ENCODE measurements around the gene TXNRD1. TPM values are rescaled to one million over a fixed set of nuclear protein-coding genes. Genes with fewer than 3 reads are reported as not detected.
"Not testable (repeated sequence)": the region's sequence is repeated elsewhere in the genome, so short reads cannot be mapped to it uniquely, and the experiment has no call there.

The TXNRD1 gene
- total and polyA plus RNA-seq, 5 donors = 57.9 to 187 (median 144) TPM

GRCh38 chr12:104190641-104191176 lies 24.9 kb upstream of the TXNRD1 start:
- H3K27ac ChIP-seq (ENCODE audit: low read length) = no peak overlapping the region
- no peak for DNase-seq
- ATAC-seq = no peak
- 92% methylated on average over 3 of the region's 3 CpGs for WGBS
- intact Hi-C loops (cut with DNase I) = no loop called here
- H3K9me3 ChIP-seq (ENCODE audit: control insufficient read depth, low read length) = no peaks in the 10 kb centered on the region
- no peaks in the 10 kb centered on the region for H3K4me1 ChIP-seq (ENCODE audit: control insufficient read depth, insufficient read depth, low read length)
- H3K4me3 ChIP-seq (ENCODE audit: low read length) = no peak overlapping the region
- H3K27me3 ChIP-seq (ENCODE audit: control insufficient read depth, insufficient read depth) = no peaks in the 10 kb centered on the region

GRCh38 chr12:104197264-104197663 lies 18.3 kb upstream of the TXNRD1 start:
- no peaks in the 10 kb centered on the region for H3K4me1 ChIP-seq (ENCODE audit: control insufficient read depth, insufficient read depth, low read length)
- WGBS = 60% methylated on average over 2 of the region's 2 CpGs
- no peaks in the 10 kb centered on the region for H3K9me3 ChIP-seq (ENCODE audit: control insufficient read depth, low read length)
- no peak overlapping the region for H3K4me3 ChIP-seq (ENCODE audit: low read length)
- ATAC-seq (peak; percentile 66 to 88), DNase-seq (no peak)
- intact Hi-C loops (cut with DNase I) = no loop called here
- H3K27me3 ChIP-seq (ENCODE audit: control insufficient read depth, insufficient read depth) = no peaks in the 10 kb centered on the region
- H3K27ac ChIP-seq (ENCODE audit: low read length) = no peak overlapping the region

GRCh38 chr12:104199964-104200363 lies 15.6 kb upstream of the TXNRD1 start:
- H3K4me1 ChIP-seq (ENCODE audit: control insufficient read depth, insufficient read depth, low read length) = no peaks in the 10 kb centered on the region
- H3K9me3 ChIP-seq (ENCODE audit: control insufficient read depth, low read length) = no peaks in the 10 kb centered on the region
- no peak overlapping the region for H3K4me3 ChIP-seq (ENCODE audit: low read length)
- intact Hi-C loops (cut with DNase I) = loop anchor here (2.0 to 10.0 kb wide), 3 partner anchors 155 to 157 kb away; no protein-coding TSS in a partner anchor
- 79% methylated on average over 2 of the region's 2 CpGs for WGBS
- DNase-seq = no peak
- ATAC-seq = no peak
- no peak overlapping the region for H3K27ac ChIP-seq (ENCODE audit: low read length)
- no peaks in the 10 kb centered on the region for H3K27me3 ChIP-seq (ENCODE audit: control insufficient read depth, insufficient read depth)

- ATAC-seq = peak; percentile 81 to 86
- no peak overlapping the region for H3K27ac ChIP-seq (ENCODE audit: low read length)
- no peak for DNase-seq
- H3K27me3 ChIP-seq (ENCODE audit: control insufficient read depth, insufficient read depth) = no peaks in the 10 kb centered on the region
- 34% methylated on average over 3 of the region's 3 CpGs for WGBS
- no peaks in the 10 kb centered on the region for H3K9me3 ChIP-seq (ENCODE audit: control insufficient read depth, low read length)
- H3K4me1 ChIP-seq (ENCODE audit: control insufficient read depth, insufficient read depth, low read length) = no peaks in the 10 kb centered on the region
- H3K4me3 ChIP-seq (ENCODE audit: low read length) = no peak overlapping the region
- intact Hi-C loops (cut with DNase I) = loop anchor here (2.0 to 10.0 kb wide), 3 partner anchors 153 to 156 kb away; no protein-coding TSS in a partner anchor
These were observed 14.2 kb upstream of the TXNRD1 start for GRCh38 chr12:104201238-104202001.

- ATAC-seq (peak in 1 of 2 donors; percentile 19), DNase-seq (no peak)
- Histone ChIP-seq H3K4me1 (ENCODE audit: control insufficient read depth, insufficient read depth, low read length) (no peaks in the 10 kb centered on the region), H3K9me3 (ENCODE audit: control insufficient read depth, low read length) (no peaks in the 10 kb centered on the region), H3K27me3 (ENCODE audit: control insufficient read depth, insufficient read depth) (no peaks in the 10 kb centered on the region), H3K4me3 (ENCODE audit: low read length) (no peak overlapping the region), H3K27ac (ENCODE audit: low read length) (no peak overlapping the region)
- 88% methylated on average over 19 of the region's 19 CpGs for WGBS
- intact Hi-C loops (cut with DNase I) = loop anchor here in 3 of 4 donors (5.0 to 10.0 kb wide), 2 partner anchors 150 to 152 kb away; no protein-coding TSS in a partner anchor
These were observed 10.7 kb upstream of the TXNRD1 start for GRCh38 chr12:104204690-104205480.

- WGBS = 87% methylated on average over 8 of the region's 8 CpGs
These were observed 8.0 kb upstream of the TXNRD1 start for GRCh38 chr12:104207416-104208205.

GRCh38 chr12:104212516-104212915 lies 3.1 kb upstream of the TXNRD1 start:
- no peaks in the 10 kb centered on the region for H3K4me1 ChIP-seq (ENCODE audit: control insufficient read depth, insufficient read depth, low read length)
- intact Hi-C loops (cut with DNase I) = loop anchor here in 1 of 4 donors (5.0 kb wide), 1 partner anchor 660 kb away; no protein-coding TSS in a partner anchor
- no peak overlapping the region for H3K4me3 ChIP-seq (ENCODE audit: low read length)
- 87% methylated on average over 4 of the region's 4 CpGs for WGBS
- ATAC-seq (no peak), DNase-seq (no peak)
- H3K27ac ChIP-seq (ENCODE audit: low read length) = no peak overlapping the region
- H3K9me3 ChIP-seq (ENCODE audit: control insufficient read depth, low read length) = no peaks in the 10 kb centered on the region
- H3K27me3 ChIP-seq (ENCODE audit: control insufficient read depth, insufficient read depth) = no peaks in the 10 kb centered on the region

More at GRCh38 chr12:104207416-104208205, 8.0 kb upstream of the TXNRD1 start:
- Histone ChIP-seq H3K27me3 (ENCODE audit: control insufficient read depth, insufficient read depth) (no peaks in the 10 kb centered on the region), H3K4me3 (ENCODE audit: low read length) (no peak overlapping the region), H3K27ac (ENCODE audit: low read length) (no peak overlapping the region), H3K4me1 (ENCODE audit: control insufficient read depth, insufficient read depth, low read length) (no peaks in the 10 kb centered on the region), H3K9me3 (ENCODE audit: control insufficient read depth, low read length) (no peaks in the 10 kb centered on the region)
- ATAC-seq = no peak
- intact Hi-C loops (cut with DNase I) = loop anchor here in 1 of 4 donors (10.0 kb wide), 1 partner anchor 147 kb away; no protein-coding TSS in a partner anchor
- no peak for DNase-seq

GRCh38 chr12:104213952-104214351 lies 1.6 kb upstream of the TXNRD1 start:
- no peak overlapping the region for H3K4me3 ChIP-seq (ENCODE audit: low read length)
- ATAC-seq = no peak
- DNase-seq = no peak
- H3K9me3 ChIP-seq (ENCODE audit: control insufficient read depth, low read length) = no peaks in the 10 kb centered on the region
- no peaks in the 10 kb centered on the region for H3K27me3 ChIP-seq (ENCODE audit: control insufficient read depth, insufficient read depth)
- 74% methylated on average over 2 of the region's 2 CpGs for WGBS
- H3K4me1 ChIP-seq (ENCODE audit: control insufficient read depth, insufficient read depth, low read length) = peaks cover 2% of the 10 kb centered on the region
- intact Hi-C loops (cut with DNase I) = loop anchor here in 1 of 4 donors (5.0 kb wide), 1 partner anchor 658 kb away; no protein-coding TSS in a partner anchor
- H3K27ac ChIP-seq (ENCODE audit: low read length) = no peak overlapping the region

GRCh38 chr12:104216521-104216924 lies 944 bp downstream of the TXNRD1 start:
- peak overlapping the region; percentile 94 for H3K27ac ChIP-seq (ENCODE audit: low read length)
- H3K4me3 ChIP-seq (ENCODE audit: low read length) = peak overlapping the region; percentile 73
- no peaks in the 10 kb centered on the region for H3K27me3 ChIP-seq (ENCODE audit: control insufficient read depth, insufficient read depth)
- 100% methylated on average over 1 of the region's 1 CpG for WGBS
- ATAC-seq (no peak), DNase-seq (no peak)
- intact Hi-C loops (cut with DNase I) = loop anchor here (2.0 to 5.0 kb wide), 4 partner anchors 70 to 141 kb away; partner anchors contain the start of gene EID3 (in 2 of the 4)
- H3K9me3 ChIP-seq (ENCODE audit: control insufficient read depth, low read length) = no peaks in the 10 kb centered on the region
- peaks cover 9% of the 10 kb centered on the region for H3K4me1 ChIP-seq (ENCODE audit: control insufficient read depth, insufficient read depth, low read length)

GRCh38 chr12:104218506-104218905 lies 2.9 kb downstream of the TXNRD1 start:
- not testable (repeated sequence) for H3K9me3 ChIP-seq (ENCODE audit: control insufficient read depth, low read length); H3K4me3 ChIP-seq (ENCODE audit: low read length); H3K27me3 ChIP-seq (ENCODE audit: control insufficient read depth, insufficient read depth); ATAC-seq; DNase-seq; H3K4me1 ChIP-seq (ENCODE audit: control insufficient read depth, insufficient read depth, low read length)
- intact Hi-C loops (cut with DNase I) = loop anchor here (5.0 kb wide), 3 partner anchors 69 to 139 kb away; partner anchors contain the start of gene EID3 (in 2 of the 4)
- WGBS = over 99% methylated on average over 2 of the region's 2 CpGs
- peak overlapping the region; percentile 99 for H3K27ac ChIP-seq (ENCODE audit: low read length)

Measured in right cardiac atrium (tissue), 5 donors.